ENCODE measurements around the gene CCDC149.

The CCDC149 gene

DNA sequence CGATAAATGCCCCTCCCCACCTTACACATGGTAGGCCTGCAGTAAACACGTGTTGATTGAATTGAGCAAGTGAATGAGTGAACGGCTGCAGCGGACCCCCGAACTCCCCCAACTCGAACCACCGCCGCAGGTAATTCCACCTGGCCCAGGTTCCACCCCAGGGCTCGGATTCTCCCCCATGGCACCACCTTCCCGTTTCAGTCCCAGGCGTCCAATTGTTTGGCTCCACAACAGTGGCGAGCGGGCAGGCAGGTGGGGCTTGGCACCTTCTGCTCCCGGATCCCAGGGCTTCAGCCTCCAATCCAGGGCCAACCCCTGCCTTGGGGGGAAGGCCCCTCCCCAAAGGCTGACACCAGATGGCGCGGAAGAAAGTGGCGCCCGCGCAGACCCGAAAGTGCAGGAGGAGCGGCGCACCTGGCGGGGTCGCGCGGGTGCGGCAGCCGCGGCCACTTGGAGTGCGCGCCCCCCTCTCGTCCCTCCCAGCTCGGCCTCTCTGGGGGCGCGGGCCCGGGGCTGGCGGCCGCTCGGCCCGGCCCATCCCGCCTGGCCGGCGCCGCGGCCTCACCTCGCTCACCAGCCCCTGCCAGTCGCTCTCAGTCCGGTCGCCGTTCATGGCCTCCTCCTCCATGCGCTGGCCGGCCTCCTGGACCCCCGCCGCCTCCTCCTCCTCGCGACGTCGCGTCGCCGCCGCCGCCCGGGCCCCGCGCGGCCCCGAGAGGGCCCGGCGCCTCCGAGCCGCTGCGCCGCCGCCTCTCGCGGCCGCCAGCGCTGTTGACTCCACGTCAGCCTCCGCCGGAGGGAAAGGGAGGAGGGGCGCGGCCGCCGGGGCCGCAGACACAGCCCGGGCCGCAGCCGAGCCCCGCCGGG is at the start of gene CCDC149:
TSS of gene CCDC149 (minus strand) at position 791 of the 867 bp plus-strand sequence. CDS start at position 613, 178 bp downstream.
- H3K4me3 ChIP-seq (ENCODE audit: insufficient read depth, low read length, poor library complexity, severe bottlenecking), result no peak within 1 kb of the TSS
- no peak within 1 kb of the TSS for H3K9ac ChIP-seq (ENCODE audit: low read length)
- TF ChIP-seq EZH2phosphoT487 (conservative IDR thresholded peaks at IDR 0.05; ENCODE audit: low read length), result no peak
- TF ChIP-seq, protein P1, sequence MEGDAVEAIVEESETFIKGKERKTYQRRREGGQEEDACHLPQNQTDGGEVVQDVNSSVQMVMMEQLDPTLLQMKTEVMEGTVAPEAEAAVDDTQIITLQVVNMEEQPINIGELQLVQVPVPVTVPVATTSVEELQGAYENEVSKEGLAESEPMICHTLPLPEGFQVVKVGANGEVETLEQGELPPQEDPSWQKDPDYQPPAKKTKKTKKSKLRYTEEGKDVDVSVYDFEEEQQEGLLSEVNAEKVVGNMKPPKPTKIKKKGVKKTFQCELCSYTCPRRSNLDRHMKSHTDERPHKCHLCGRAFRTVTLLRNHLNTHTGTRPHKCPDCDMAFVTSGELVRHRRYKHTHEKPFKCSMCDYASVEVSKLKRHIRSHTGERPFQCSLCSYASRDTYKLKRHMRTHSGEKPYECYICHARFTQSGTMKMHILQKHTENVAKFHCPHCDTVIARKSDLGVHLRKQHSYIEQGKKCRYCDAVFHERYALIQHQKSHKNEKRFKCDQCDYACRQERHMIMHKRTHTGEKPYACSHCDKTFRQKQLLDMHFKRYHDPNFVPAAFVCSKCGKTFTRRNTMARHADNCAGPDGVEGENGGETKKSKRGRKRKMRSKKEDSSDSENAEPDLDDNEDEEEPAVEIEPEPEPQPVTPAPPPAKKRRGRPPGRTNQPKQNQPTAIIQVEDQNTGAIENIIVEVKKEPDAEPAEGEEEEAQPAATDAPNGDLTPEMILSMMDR (IDR thresholded peaks at IDR 0.05; ENCODE audit: insufficient read depth, low read length, poor library complexity, severe bottlenecking), result no peak
- no peaks in the 10 kb centered on the region for H3K9me2 ChIP-seq (replicated peaks; ENCODE audit: insufficient read depth, low read length)
- H3K27ac ChIP-seq (ENCODE audit: low read depth, low read length), result no peak within 1 kb of the TSS
- H4K20me1 ChIP-seq (ENCODE audit: low read depth, low read length), result no peaks in the 10 kb centered on the region
- H3K9me3 ChIP-seq (ENCODE audit: insufficient read depth, low read length), result peaks cover 7% of the 10 kb centered on the region; the same call in 1 of the 2 replicates
- H3F3A ChIP-seq (ENCODE audit: insufficient read depth), result no peaks in the 10 kb centered on the region
- H2AFZ ChIP-seq (ENCODE audit: low read depth, low read length, severe bottlenecking), result no peak within 1 kb of the TSS
- no peak within 1 kb of the TSS for H3K4me2 ChIP-seq (ENCODE audit: low read depth, low read length, poor library complexity, severe bottlenecking)
- H3K36me3 ChIP-seq (ENCODE audit: low read length), result no peaks in the 10 kb centered on the region
- H3K27me3 ChIP-seq (ENCODE audit: low read length), result no peaks in the 10 kb centered on the region
- H3K79me2 ChIP-seq (ENCODE audit: insufficient read depth, low read length), result no peaks in the 10 kb centered on the region

DNA sequence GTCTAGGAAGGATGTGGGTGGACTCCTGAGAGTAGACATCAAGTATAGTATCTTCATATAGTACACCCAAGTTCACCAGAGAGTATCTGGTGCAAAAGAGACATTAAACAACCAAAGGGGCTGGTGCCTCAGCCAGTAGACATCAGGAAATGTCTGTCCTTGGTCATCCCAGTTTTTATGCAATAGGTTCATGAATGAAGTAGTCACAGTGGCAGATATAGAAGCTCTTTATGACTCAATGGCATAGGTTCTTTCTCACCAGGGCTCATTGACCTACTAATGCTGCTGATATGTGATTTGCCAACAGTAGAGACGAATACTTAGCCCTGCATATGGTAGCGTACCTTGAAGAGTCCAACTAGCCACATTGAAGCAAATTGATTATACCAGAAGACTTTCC is 45.0 kb upstream of the CCDC149 start:
- Histone ChIP-seq H3F3A (ENCODE audit: insufficient read depth) (no peaks in the 10 kb centered on the region), H4K20me1 (ENCODE audit: low read depth, low read length) (no peaks in the 10 kb centered on the region), H3K9me3 (ENCODE audit: insufficient read depth, low read length) (no peaks in the 10 kb centered on the region), H3K27me3 (ENCODE audit: low read length) (no peaks in the 10 kb centered on the region), H3K27ac (ENCODE audit: low read depth, low read length) (no peak overlapping the region), H2AFZ (ENCODE audit: low read depth, low read length, severe bottlenecking) (no peak overlapping the region), H3K9me2 (replicated peaks; ENCODE audit: insufficient read depth, low read length) (no peaks in the 10 kb centered on the region), H3K36me3 (ENCODE audit: low read length) (no peaks in the 10 kb centered on the region), H3K9ac (ENCODE audit: low read length) (no peak overlapping the region), H3K79me2 (ENCODE audit: insufficient read depth, low read length) (no peaks in the 10 kb centered on the region), H3K4me3 (ENCODE audit: insufficient read depth, low read length, poor library complexity, severe bottlenecking) (no peak overlapping the region), H3K4me2 (ENCODE audit: low read depth, low read length, poor library complexity, severe bottlenecking) (no peak overlapping the region)
- TF ChIP-seq EZH2phosphoT487 (conservative IDR thresholded peaks at IDR 0.05; ENCODE audit: low read length), result no peak
- TF ChIP-seq, protein P1 (IDR thresholded peaks at IDR 0.05; ENCODE audit: insufficient read depth, low read length, poor library complexity, severe bottlenecking), result no peak

DNA sequence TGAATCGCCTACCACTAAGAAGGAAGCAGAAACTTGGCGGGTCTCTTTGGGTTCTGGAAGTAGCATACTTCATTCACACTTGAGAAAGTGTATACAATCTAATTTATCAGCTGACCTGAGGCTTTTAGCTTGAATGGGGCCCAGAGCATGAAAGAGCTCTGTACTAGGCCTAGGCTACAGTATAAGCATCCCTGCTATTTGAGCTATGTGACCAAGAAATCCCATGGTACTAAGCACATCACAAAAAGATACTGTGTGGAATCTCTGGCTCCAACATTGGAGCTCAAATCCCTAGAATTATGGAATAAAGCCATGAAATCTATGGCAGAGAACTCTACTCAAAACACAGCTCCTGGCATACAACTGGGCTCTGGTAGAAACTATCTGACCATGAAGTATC is 43.9 kb upstream of the CCDC149 start:
- Histone ChIP-seq H3F3A (ENCODE audit: insufficient read depth) (no peaks in the 10 kb centered on the region), H3K4me3 (ENCODE audit: insufficient read depth, low read length, poor library complexity, severe bottlenecking) (no peak overlapping the region), H4K20me1 (ENCODE audit: low read depth, low read length) (no peaks in the 10 kb centered on the region), H3K27me3 (ENCODE audit: low read length) (no peaks in the 10 kb centered on the region), H3K9me3 (ENCODE audit: insufficient read depth, low read length) (no peaks in the 10 kb centered on the region), H3K36me3 (ENCODE audit: low read length) (no peaks in the 10 kb centered on the region), H3K79me2 (ENCODE audit: insufficient read depth, low read length) (no peaks in the 10 kb centered on the region), H3K27ac (ENCODE audit: low read depth, low read length) (no peak overlapping the region), H3K9me2 (replicated peaks; ENCODE audit: insufficient read depth, low read length) (no peaks in the 10 kb centered on the region), H2AFZ (ENCODE audit: low read depth, low read length, severe bottlenecking) (no peak overlapping the region), H3K9ac (ENCODE audit: low read length) (no peak overlapping the region), H3K4me2 (ENCODE audit: low read depth, low read length, poor library complexity, severe bottlenecking) (no peak overlapping the region)
- TF ChIP-seq EZH2phosphoT487 (conservative IDR thresholded peaks at IDR 0.05; ENCODE audit: low read length), result no peak
- TF ChIP-seq, protein P1 (IDR thresholded peaks at IDR 0.05; ENCODE audit: insufficient read depth, low read length, poor library complexity, severe bottlenecking), result no peak

All from SU-DHL-6 (cell line).